Mesodermal cell (in vitro differentiated cells): ENCODE measurements around the gene TTC24.
"Not testable (repeated sequence)": the region's sequence is repeated elsewhere in the genome, so short reads cannot be mapped to it uniquely, and the experiment has no call there.

Experiments used
- H3K27ac ChIP-seq: 2 replicates; pipeline ENCODE4 v1.7.0; 2013; ENCODE audit warnings: mild to moderate bottlenecking, low read depth, low read length, moderate library complexity; ENCODE audit not compliant: severe bottlenecking
- H3K36me3 ChIP-seq: 2 replicates; pipeline ENCODE4 v1.7.1; 2013; ENCODE audit warnings: mild to moderate bottlenecking, low read length, moderate library complexity; ENCODE audit not compliant: control insufficient read depth, insufficient read depth
- H3K4me1 ChIP-seq: one replicate; pipeline ENCODE4 v1.7.1; 2013; ENCODE audit warnings: mild to moderate bottlenecking, low read length; ENCODE audit not compliant: insufficient read depth, control insufficient read depth, poor library complexity, severe bottlenecking
- H3K4me3 ChIP-seq: 2 replicates; pipeline ENCODE4 v1.7.0; 2013; ENCODE audit warnings: low read length, control low read depth, mild to moderate bottlenecking; ENCODE audit not compliant: insufficient read depth, poor library complexity, severe bottlenecking; ENCODE audit errors: extremely low read depth
- H3K9me3 ChIP-seq: 2 replicates; pipeline ENCODE4 v1.7.1; 2013; ENCODE audit warnings: mild to moderate bottlenecking, low read length, moderate library complexity; ENCODE audit not compliant: control insufficient read depth
- WGBS, 2 experiments: methylation state at CpG; one replicate each; pipeline ENCODE4 v1.1.5; 2013; ENCODE audit warnings: missing lambda C conversion rate in 2 of 2; ENCODE audit not compliant: insufficient coverage in 2 of 2; 5-methylcytosine and 5-hydroxymethylcytosine counted together

TTC24 gene

GRCh38 chr1:156624814-156625435, 45.4 kb downstream of the TTC24 start:
- 0 to 2% methylated on average over 32 to 41 of the region's 55 CpGs for WGBS, 2 experiments
- H3K36me3 ChIP-seq, result no peaks in the 10 kb centered on the region
- H3K4me1 ChIP-seq, result peaks cover 4% of the 10 kb centered on the region
- H3K9me3 ChIP-seq, result no peaks in the 10 kb centered on the region
- peak overlapping the region; percentile 32 for H3K4me3 ChIP-seq
- no peak overlapping the region for H3K27ac ChIP-seq

DNA sequence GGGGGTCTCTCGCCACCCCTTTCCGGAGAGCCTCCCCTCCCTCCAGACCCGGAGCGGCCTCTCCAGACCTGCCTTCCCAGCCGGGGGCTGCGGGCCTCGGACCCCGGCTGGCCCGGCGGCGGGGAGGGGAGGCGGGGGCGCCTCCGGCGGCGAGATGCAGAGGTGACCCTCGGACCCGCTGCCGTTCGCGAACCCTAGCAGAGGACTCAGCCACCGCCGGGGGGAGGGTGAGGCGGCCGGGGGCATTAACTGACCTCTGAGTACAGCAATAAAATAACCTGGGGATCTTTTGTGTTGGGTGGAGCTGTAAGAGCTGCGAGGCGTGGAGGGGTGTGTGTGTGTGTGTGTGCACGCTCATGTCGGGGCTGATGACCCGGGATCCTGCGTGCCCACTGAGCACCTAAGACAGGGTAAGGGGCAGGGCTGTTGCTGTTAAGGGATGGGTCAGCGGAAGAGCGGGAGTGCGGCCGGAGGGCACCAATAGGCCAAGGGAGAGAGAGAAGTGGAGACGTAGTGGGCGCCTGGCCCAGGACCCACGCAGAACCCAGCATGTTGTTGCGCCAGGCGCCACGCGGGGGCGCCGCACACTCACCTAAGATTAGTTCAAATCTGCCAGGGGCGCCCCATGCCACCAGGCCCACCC, 46.0 kb downstream of the TTC24 start:
- Histone ChIP-seq H3K4me3 (peak overlapping the region; percentile 24), H3K4me1 (peaks cover 4% of the 10 kb centered on the region), H3K27ac (no peak overlapping the region), H3K36me3 (no peaks in the 10 kb centered on the region), H3K9me3 (no peaks in the 10 kb centered on the region)
- WGBS, 2 experiments, result 1 to 2% methylated on average over 24 to 30 of the region's 45 CpGs

DNA sequence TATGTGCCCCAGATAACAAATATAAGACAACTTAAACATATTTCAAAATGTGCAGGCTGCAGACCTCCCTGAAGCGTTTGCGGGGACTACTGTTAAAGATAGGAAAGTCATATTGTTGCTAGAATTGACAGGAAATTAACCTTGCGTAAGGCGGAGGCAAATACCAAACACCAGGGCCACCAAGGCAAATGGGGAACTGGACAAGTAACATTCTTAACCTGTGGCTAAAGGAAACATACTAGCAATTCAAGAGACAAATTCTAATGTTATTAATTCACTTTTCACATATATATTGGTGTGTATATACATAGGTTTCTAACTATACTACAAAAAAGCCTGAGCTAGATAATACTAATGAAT, 46.5 kb downstream of the TTC24 start:
- H3K27ac ChIP-seq, result no peak overlapping the region
- H3K4me3 ChIP-seq, result no peak overlapping the region
- 0% methylated on average over 2 of the region's 4 CpGs; no CpG with 5 or more reads in 1 of the 2 experiments for whole genome bisulfite sequencing, 2 experiments
- H3K36me3 ChIP-seq, result no peaks in the 10 kb centered on the region
- peaks cover 4% of the 10 kb centered on the region for H3K4me1 ChIP-seq
- no peaks in the 10 kb centered on the region for H3K9me3 ChIP-seq

DNA sequence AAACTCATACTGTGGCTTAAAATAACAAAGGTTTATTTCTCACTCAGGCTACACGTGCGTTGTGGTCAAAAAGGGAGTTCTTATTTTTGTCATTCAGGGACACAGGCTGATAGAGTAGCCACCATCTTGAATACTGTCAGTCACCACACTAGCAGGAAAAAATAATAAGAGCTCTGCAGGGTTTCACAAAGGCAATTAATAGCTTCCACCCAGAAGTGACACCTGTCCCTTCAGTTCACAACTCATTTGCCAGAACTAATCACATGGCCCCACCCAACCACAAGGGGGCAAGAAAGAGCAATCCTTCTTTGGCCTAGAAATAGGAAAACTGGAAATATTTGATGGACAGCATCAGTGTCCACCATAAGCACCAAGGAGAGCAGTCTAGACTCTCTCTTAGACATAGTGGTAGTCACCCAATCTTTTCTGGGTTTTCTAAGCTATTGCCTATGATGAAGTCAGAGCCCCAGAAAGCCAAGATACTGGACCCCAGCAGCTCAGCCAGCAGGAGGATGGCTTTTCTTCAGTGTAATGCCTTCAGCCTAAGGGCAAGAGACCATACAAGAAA, 47.9 kb downstream of the TTC24 start:
- H3K27ac ChIP-seq, result no peak overlapping the region
- no peak overlapping the region for H3K4me3 ChIP-seq
- no peaks in the 10 kb centered on the region for H3K36me3 ChIP-seq
- 93% methylated on average over 2 of the region's 2 CpGs; no CpG with 5 or more reads in 1 of the 2 experiments for WGBS, 2 experiments
- peaks cover 4% of the 10 kb centered on the region for H3K4me1 ChIP-seq
- H3K9me3 ChIP-seq, result no peaks in the 10 kb centered on the region

GRCh38 chr1:156629823-156630449, 50.4 kb downstream of the TTC24 start:
- Histone ChIP-seq H3K4me1 (peaks cover 4% of the 10 kb centered on the region), H3K4me3 (no peak overlapping the region), H3K9me3 (no peaks in the 10 kb centered on the region), H3K36me3 (no peaks in the 10 kb centered on the region), H3K27ac (no peak overlapping the region)
- 94 to 100% methylated on average over 1 to 3 of the region's 8 CpGs for WGBS, 2 experiments

- WGBS, 2 experiments, result 66 to 70% methylated on average over 5 to 7 of the region's 9 CpGs
- not testable (repeated sequence) for H3K27ac ChIP-seq, H3K9me3 ChIP-seq, H3K4me1 ChIP-seq, H3K36me3 ChIP-seq, H3K4me3 ChIP-seq
Measured at GRCh38 chr1:156631152-156631551, 51.6 kb downstream of the TTC24 start.

GRCh38 chr1:156632355-156632754, 52.8 kb downstream of the TTC24 start:
- H3K4me3 ChIP-seq, result no peak overlapping the region
- H3K36me3 ChIP-seq, result no peaks in the 10 kb centered on the region
- no peaks in the 10 kb centered on the region for H3K4me1 ChIP-seq
- H3K27ac ChIP-seq, result no peak overlapping the region
- 63% methylated on average over 2 of the region's 3 CpGs; no CpG with 5 or more reads in 1 of the 2 experiments for WGBS, 2 experiments
- no peaks in the 10 kb centered on the region for H3K9me3 ChIP-seq
